ENCODE measurements around the gene CLIP4. TPM values are rescaled to one million over a fixed set of nuclear protein-coding genes. Genes with fewer than 3 reads are reported as not detected.

The CLIP4 gene
- total RNA-seq, 1 donor from 2014 or later: 48.2 TPM

DNA sequence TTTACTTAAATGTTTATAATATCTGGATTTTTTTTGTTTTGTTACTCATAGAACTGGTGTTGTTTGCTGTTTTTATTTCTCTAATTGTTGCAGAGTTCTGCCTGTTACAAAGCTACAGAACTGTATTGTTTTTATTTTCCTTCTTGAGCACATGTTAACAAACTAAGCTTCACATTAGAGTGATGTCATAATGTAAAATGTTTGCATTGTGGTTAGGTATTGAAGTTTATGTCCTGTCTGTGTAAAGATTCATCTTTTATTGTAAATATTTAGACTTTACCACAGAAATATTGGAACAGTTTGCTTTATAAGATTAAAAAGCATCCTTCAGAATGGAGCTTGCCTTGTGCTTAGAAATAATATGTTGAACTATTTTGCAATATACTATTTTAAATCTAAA lies 67.7 kb downstream of the CLIP4 start:
- DNase-seq (ENCODE audit: low spot score): no peak

DNA sequence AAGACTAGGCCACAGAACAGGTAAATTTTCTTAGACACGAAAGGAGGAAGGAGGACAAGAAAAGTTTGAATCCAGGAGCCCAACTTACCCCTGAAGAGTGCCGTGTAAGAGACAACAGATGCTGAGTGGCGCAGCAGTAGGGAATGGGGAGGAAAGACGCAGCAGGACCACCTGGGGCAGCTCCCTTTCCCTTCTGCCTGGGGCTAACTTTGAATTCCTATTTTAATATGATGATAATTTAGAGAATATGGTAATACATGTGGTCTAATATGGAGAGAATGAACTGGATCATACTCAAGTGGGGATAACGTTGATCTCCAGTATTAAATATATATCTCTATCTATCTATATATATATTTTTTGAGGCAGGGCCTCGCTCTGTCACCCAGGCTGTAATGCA lies 69.3 kb downstream of the CLIP4 start:
- no peak for DNase-seq (ENCODE audit: low spot score)

DNA sequence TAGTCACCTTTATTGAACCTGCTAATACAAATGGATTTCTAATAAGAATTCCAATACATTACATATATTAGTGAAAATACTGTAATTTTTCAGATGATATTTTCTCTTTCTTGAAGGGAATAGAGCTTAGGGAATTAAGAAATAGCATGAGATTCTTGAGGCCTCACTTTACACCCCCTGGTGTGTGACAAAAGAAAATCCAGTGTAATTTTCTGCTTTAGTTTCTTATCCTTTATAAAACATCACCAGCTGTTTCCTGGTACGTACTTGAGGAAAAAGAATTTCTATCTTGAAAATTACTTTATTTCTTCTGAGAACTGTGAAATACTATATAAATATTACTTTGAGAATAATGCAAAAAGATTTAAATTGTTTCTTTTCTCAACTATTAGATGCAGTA lies 71.6 kb downstream of the CLIP4 start:
- DNase-seq (ENCODE audit: low spot score): no peak

DNA sequence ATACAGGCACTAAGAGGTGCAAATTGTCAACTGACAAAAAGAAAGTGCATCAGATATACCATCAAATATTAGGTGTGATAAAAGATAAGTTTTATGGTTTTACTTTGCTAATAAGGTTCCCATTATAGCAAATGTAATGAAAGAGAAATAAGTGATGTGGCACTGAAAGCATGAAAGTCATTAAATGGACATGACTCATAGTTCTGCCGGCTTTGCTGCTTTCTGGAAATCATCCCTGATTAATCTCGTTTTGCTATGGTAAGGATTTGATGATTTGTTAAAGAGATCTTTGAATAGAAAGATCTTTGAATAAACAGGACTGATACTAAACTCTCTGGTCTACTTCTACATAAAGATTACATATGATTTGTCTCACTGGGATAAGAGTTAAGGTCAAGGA lies 72.7 kb downstream of the CLIP4 start:
- no peak for DNase-seq (ENCODE audit: low spot score)

DNA sequence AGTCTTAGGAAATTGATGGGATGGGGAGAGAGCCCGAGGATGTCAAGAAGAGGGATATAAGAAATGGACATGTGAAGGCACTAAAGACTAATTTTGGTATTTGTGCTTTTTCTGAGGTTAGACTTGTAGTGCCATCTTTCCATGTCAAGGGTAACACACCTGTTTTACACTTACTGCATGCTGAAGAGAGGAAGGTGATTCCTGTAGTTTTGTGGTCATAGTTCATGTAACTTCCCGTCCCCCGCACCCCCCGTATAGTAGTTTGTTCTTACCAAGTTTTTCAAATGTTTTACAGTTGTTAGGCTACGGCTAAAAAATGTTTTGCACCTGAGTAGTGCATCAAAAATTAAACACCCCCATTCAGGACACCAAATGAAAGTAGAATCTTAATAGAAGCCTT lies 73.8 kb downstream of the CLIP4 start:
- DNase-seq (ENCODE audit: low spot score): no peak

DNA sequence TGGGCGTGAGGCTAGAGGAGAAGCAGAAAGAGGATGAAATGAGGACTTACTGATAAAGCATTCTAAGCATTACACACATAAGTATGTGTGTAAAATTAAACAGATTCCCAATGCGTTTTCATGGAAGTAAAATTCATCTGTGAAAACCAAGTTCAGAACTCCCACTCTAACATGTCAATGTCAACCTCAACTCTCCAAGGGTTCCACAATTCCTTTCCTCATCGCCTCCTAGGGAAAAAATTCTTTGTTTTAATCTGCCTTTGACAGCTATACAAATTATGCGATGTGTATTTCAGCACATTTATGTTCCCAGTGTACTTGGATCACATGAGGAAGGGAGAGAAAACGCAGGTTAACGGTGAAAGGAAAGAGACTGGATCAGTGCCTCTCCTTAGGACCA lies 76.6 kb downstream of the CLIP4 start:
- DNase-seq (ENCODE audit: low spot score): no peak

DNA sequence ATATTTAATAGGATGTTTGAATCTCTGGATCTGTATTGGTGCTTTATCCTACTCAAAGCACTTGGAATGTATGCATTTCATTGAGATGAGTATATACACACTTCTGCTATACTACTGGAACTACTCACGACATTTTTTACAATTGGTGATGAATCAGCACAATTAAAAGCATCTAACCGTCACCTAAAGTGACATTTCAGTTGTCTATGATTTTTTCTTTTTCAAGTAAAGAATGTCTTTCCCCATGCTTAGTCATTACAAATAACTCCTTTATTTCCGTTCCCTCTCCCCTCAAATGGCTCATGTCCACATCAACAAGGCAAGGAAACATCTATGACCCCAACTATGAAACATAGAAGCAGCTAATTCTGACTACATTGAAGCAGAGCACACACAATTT lies 77.3 kb downstream of the CLIP4 start:
- no peak for DNase-seq (ENCODE audit: low spot score)

DNA sequence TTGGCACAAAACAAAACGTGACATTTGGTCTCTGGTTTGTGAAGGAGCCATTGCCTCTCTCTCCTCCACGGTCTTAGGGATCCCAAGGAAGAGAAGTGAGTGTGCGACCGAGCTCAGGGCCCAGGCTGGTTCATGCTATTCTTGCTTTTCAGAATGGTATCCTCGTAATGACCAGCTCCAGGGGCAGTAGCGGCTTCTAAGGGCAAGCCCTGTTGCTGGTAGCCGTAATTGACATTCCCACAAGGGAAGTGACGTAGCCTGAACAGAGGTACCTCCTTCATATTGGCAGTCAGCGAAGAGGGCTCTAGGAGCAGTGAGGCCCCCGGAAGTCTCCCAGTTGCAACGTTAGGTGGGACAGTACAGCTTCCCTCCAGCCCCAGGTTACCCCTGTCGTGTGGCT lies 77.9 kb downstream of the CLIP4 start:
- DNase-seq (ENCODE audit: low spot score): no peak

DNA sequence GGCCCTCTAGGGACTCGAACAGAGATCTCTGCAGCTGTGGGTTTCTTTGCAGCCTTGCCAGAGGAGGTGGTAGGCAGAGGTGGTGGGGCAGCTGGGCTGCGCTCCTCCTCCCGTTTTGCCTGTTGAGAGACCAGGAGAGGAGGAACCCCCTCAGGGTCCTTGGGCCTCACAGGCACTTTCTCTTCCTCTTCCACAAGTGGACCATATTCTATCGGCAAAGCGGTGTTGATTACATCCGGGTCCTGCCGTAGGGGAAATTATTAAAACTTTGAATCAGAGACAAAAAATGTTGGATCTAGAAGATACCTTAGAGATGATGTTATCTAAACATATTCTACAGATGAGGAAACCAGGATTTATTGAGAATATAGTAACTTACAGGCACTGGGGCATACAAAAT lies 78.5 kb downstream of the CLIP4 start:
- no peak for DNase-seq (ENCODE audit: low spot score)

DNA sequence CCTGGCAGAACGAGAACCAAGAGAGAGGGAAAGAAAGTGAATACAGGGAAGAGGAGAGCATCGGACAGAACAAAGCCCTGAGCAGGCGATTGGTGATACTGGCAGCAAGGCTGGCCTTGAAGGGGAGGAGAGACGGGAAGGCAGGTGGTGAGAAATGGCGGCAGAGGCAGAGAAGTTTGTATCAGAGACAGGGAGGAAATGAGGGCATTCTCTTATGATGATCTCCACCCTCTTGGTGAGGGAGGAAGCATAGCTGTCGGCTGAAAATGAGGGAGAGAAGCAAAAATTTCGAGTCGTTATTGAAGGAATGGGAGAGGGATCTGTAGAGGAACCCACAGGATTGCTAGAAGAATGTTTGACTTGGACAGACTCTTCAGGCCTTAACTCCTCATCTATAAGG lies 80.6 kb downstream of the CLIP4 start:
- no peak for DNase-seq (ENCODE audit: low spot score)

DNA sequence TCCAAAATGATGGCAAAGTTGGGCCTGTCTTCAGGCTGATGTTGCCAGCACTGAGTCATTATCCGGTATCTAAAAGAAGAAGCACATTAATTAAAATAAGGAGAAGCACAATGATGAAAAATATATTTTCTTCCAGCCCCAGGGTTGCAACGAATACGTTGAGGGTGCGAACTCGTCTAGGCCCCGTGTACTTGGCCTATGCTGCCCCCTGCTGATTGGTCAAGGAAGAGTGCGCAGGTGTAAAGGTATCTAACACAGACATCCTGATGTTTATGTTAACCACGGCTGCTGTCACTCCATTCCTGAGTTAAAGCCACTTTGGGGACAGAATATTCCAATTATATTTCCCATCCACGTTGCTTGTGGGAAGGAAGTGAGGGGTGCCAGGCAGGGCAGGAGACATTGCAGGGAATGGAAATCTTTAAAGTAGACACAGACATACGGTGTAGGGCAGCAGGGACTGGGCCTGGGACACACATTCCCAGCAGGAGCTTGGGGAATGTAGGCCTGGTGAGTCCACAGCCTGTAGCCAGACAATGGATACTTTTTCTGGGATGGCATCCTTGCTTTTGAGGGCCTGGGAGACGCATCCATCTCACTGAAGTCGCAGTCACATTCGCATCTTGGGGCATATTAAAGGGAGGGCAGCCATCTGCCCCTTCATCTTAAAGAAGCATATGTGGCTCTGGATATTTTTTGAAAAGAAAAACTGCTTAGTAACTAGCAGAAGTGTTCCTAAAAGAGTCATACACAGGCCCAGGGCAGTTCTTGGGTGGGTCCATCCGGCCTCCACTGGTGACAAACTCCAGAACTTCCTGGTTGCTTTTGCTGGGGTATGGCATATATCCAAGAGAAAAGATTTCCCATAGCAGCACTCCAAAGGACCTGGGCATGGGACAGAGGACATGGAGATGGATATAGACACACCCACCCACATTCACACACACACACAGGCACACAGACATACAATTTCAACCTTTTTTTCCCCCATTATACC lies 81.9 kb downstream of the CLIP4 start:
- no peak for DNase-seq (ENCODE audit: low spot score)

DNA sequence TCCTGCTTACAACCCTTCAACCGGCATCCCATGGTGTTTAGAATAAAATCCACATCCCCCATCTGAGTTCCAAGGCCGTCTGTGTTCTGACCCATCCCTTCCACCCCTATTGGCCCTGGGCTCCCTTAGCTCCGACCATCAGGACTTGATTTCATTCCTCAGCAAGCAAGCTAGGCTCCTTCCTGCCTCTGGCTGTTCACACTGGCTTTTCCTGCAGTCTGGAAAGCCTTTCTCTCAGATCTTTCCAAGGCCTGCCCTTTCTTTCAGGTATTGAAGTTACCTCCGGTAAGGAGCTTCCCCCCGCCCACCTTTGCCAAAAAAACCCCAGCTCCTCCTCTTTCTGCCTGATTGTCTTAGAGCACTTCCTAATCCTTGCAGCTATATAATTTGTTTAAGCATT lies 86.8 kb downstream of the CLIP4 start:
- no peak for DNase-seq (ENCODE audit: low spot score)

DNA sequence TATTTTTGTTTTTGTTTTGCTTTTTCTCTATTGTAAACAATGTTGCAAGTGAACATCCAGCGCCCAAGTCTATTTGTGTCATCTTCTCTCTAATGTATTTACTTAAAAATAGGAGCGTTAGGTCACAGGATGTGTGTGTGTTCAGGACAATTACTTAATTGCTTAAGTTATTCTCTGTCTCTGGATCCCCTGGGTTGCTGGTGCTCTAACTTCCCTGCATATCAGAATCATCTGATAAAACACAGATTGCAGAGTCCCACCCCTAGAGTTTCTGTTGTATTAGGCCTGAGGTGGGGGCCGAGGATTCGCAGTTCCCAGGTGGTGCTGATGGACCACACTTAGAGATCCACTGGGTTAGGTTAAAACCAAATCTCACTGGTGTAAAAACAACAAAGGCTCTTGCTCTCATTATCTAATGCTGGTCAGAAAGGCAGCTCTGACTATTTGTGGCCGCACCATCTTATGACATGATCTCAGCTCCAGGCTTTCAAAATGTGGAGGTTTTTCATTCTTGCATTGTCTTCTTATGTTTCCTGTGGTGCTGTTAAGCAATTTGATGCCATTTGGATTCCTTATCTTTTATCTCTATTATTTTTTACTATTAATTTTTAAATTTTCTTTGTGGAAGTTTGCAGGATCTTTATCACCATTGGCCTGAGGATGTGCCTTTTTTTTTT lies 87.7 kb downstream of the CLIP4 start:
- no peak for DNase-seq (ENCODE audit: low spot score)

DNA sequence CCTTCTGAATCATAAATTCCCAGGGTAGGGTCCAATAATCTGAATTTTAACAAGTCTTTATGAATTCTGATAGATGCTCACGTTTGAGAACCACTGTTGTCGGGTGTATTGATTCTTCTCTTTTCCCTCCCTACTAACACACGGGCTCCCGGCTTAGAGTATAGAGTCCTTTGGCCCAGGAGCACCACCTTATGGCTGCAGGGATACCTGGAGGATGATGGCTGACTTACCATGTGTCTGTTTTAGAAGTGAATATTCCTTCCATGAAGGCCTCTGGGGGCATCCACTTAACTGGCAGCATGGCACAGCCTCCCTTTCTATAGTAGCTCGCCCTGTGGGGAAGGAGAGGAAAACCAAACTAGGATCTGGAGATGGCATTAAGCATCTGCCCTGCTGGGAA lies 91.7 kb downstream of the CLIP4 start:
- DNase-seq (ENCODE audit: low spot score): no peak

DNA sequence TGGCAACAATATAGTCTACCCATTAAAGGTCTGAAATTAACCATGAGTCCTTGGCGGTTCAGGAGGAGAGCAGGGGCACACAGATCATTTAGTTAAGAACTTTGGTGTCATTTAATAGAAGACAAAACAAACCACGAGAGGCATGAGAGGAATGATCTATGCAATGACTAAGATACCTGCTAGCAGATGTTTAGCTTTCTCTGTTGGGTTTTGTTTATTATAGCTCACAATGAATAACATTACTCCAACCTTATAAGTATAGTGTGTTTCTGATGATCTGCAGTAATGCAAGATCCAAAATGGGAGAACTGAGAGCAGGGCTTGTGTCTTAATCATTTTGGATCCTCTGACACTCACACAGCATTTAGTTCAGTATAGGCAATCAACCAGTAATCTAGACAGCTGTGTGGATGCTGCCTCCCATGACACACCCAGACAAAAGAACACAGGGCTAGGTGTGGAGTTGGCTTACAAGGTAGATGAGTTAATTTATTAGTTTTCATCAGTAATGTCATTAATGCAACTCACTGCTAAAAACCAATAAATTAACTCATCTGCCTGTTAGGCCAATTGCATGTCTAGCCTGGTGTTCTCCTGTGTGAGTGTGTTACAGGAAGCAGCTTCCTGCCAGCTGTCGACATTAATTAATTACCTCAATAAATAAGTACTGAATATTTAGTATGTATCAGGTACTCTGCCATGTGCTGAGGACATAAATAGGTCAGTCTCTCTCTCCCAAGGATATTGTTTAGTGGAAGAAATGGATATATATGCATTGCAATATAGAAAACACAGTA lies 92.3 kb downstream of the CLIP4 start:
- no peak for DNase-seq (ENCODE audit: low spot score)

DNA sequence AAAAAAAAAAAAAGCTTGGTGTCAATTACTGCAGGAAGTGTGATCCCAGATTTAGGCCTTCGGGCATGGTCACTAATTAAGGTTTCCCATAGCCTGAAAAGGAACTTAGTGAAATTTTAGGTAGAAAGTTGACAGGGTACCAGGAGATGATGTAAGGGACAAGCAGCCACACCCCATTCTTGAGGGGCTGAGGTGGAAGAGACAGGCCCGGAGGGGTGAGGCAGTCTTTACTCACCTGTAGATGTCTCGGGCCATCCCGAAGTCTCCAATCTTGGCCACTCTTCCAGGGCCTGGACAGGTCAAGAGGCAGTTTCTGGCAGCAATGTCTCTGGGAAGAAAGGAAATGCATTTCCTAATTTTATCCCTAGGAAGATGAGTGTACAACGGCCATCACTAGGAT lies 94.3 kb downstream of the CLIP4 start:
- no peak for DNase-seq (ENCODE audit: low spot score)

DNA sequence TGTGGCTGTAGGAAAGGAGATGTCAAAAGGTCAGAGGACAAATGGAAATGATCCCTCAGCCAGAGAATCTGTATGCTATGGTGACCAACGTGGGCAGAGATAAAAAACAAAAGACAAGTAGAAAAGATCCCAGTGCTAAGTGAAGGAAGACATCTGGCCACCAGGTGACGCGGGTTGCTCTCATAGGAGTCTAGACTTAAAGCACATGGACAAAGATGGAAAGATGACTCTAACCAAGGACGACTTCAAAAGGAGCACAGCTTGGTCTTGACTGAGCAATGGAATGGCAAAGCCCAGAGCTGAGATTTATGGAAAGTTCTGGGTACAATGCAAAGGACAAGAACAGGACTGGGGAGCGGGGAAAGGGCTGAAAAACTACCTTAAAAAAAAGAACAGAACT lies 96.8 kb downstream of the CLIP4 start:
- no peak for DNase-seq (ENCODE audit: low spot score)

DNA sequence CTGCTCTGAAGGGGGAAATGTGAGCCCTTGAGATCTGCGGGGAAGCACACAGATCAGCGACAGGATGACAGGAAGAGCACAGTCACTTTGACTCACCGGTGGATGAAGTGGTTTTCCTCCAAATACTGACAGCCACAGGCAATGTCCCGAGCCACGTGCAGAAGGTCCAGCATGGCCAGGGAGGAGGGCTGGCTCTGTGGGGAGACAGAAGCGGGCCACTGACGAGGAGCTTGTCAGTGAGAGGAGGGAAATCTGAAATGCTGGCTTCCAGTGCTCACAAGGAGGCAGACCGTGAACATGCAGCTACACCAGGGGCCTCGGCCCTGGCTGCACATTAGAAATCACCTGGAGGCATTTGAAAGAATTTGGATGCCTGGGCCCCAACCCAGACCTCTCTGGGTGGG lies 98.7 kb downstream of the CLIP4 start:
- peak; percentile 49 for DNase-seq (ENCODE audit: low spot score)

DNA sequence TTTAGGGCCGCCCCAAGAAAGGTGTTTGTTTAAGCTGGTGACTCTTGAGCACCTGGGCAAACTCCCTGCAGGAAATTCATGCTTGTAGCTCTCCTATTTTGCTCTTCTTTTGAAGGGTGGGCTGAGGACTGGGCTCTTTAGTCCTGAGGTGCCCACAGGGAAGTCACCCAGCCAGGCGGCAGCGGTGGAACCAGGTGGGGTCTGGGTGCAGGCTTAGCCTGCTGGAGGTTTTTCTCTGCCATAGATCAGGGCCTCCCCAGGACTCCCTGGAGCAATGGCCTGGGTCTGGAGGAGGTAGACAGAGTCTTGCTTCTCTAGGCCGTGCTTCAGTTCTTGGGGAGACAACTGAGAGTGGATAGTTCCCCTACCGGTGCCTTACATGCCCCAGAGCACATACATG lies 99.9 kb downstream of the CLIP4 start:
- DNase-seq (ENCODE audit: low spot score): no peak

DNA sequence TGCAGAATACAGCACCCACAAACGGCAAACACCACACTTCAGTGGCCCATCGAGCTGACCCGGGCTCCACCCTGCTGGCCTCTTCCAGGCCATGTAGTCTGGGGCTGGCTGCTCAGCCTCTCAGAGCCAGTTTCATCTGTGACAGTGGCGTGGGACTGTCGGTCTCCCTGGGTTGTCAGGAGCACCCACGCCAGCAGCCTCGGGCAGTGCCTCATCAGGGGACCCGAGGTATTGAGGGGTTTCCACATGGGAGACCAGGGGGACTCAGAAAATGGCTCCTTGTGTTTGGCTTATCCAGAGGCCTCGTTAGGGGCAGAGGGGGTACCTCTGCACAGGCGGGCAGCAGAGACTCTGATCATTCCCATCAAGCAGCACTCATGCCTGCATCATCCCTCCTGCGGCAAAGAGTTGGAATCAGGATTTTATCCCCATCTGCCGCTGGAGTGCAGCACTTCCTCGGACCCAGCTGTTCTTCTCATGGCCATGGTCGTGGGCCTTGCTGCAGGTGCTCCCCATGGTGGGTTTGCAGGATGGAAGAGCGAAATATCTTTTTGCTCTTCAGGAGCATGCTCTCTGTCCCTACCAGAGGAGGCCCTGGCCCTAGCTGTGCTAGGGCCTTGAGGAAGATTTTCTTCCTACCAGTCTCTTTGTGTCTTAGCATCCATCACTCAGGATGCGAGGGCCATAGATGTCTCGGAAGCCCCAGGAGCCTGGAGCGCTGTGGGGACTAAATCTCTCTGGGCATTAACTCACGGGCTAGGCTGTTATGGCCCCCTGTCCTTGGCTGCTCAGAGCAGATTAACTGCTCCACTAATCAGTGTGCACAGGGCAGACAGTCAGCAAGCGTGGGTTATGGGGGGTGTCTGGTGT lies 100.8 kb downstream of the CLIP4 start:
- DNase-seq (ENCODE audit: low spot score): peak; percentile 67

DNA sequence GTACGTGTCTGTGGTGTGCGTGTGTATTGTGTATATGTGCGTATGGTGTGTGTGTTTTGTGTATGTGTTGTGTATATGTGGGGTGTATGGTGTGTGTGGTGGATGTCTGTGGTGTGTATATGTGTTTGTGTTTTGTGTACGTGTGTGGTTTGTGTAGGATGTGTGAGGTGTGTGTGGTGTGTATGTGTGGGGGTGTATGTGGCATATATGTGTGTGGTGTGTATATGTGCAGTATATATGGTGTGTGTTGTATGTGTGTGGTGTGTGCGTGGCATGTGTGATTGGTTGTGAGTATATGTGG lies 101.3 kb downstream of the CLIP4 start:
- DNase-seq (ENCODE audit: low spot score): no peak

Data from mesenteric fat pad (tissue), 1 donor.